ENCODE results near the gene ZBTB33.

Gene ZBTB33

GRCh38 chrX:120238933-120239332, 11.7 kb upstream of the ZBTB33 start:
- H3K4me3 ChIP-seq (ENCODE audit: low read depth, low read length), result no peak overlapping the region
- in situ Hi-C loops (cut with HindIII; ENCODE audit: low pct_ligation_motif_present, low sequenced_read_pairs), result no loop called here
- no peak for DNase-seq
- H3K27ac ChIP-seq, result no peak overlapping the region
- TF ChIP-seq CTCF (IDR thresholded peaks at IDR 0.05; ENCODE audit: low read depth, low read length, missing control alignments), result no peak
- no peaks in the 10 kb centered on the region for H3K36me3 ChIP-seq (replicated peaks)
- no peaks in the 10 kb centered on the region for H3K27me3 ChIP-seq (replicated peaks)

GRCh38 chrX:120242813-120243212, 7.8 kb upstream of the ZBTB33 start:
- Histone ChIP-seq H3K36me3 (replicated peaks) (no peaks in the 10 kb centered on the region), H3K27me3 (replicated peaks) (no peaks in the 10 kb centered on the region), H3K4me3 (ENCODE audit: low read depth, low read length) (no peak overlapping the region), H3K27ac (no peak overlapping the region)
- no peak for TF ChIP-seq CTCF (IDR thresholded peaks at IDR 0.05; ENCODE audit: low read depth, low read length, missing control alignments)
- in situ Hi-C loops (cut with HindIII; ENCODE audit: low pct_ligation_motif_present, low sequenced_read_pairs), result no loop called here
- DNase-seq, result no peak

DNA sequence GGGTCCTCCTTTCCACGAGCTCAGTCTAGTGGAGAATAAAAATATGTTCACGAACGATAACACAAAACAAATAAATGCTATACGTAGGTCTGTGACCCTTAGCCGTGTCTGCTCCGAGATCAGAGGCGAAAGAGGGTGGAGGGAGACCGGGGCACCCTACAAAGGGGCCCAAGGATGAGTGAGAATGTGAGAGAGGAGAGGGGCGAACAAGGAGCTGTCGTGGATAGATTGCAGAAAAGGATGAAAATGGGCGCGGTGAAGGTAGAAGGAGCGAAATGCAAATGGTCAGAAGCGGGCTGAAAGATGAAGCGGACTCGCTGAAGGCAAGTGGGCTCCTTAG, 6.2 kb upstream of the ZBTB33 start:
- Histone ChIP-seq H3K27me3 (replicated peaks) (no peaks in the 10 kb centered on the region), H3K4me3 (ENCODE audit: low read depth, low read length) (peak overlapping the region; percentile 72), H3K27ac (peak overlapping the region; percentile 59), H3K36me3 (replicated peaks) (no peaks in the 10 kb centered on the region)
- TF ChIP-seq CTCF (IDR thresholded peaks at IDR 0.05; ENCODE audit: low read depth, low read length, missing control alignments), result no peak
- no peak for DNase-seq
- in situ Hi-C loops (cut with HindIII; ENCODE audit: low pct_ligation_motif_present, low sequenced_read_pairs), result no loop called here

DNA sequence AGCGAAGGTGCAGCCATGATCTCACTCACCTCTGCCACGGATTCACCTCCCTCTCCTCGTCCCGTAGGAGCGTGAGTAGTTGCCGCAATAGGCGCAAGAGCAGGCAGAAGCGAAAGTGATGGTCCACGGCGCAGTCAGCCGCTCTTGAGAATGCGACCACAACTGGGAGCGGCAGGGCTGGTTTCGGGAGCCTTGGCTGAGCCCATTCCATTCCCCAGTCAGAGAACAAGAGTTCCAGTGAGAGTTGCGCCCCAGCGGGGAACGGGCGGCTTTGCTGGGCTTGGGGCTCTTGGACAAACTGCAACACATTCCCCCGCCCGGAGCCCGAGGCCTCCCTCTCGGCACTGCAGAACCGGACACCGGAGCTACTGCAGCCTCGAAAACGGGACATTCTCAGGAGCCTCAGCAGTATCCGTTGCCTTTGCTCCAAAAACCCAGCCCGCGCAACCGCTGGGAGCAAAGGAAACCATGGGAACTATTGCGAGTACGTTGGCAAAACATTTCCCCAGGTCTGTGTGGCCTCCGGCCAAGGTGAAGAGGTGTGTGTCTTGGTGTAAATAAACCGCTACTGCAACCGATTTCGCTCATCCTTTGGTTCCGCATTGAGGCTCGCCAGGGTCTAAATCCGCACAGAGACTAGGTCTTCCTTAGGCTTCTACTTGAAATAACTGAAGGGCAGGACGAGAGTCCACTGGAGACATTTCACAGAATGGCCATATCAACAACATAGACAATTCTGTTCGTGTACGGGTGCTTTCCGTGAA, 5.7 kb upstream of the ZBTB33 start:
- H3K36me3 ChIP-seq (replicated peaks), result no peaks in the 10 kb centered on the region
- no peaks in the 10 kb centered on the region for H3K27me3 ChIP-seq (replicated peaks)
- in situ Hi-C loops (cut with HindIII; ENCODE audit: low pct_ligation_motif_present, low sequenced_read_pairs), result no loop called here
- peak; percentile 61 for DNase-seq
- peak; percentile 2 for TF ChIP-seq CTCF (IDR thresholded peaks at IDR 0.05; ENCODE audit: low read depth, low read length, missing control alignments)
- peak overlapping the region; percentile 59 for H3K27ac ChIP-seq
- H3K4me3 ChIP-seq (ENCODE audit: low read depth, low read length), result peak overlapping the region; percentile 72

- Histone ChIP-seq H3K4me3 (ENCODE audit: low read depth, low read length) (peak overlapping the region; percentile 72), H3K36me3 (replicated peaks) (peaks cover 6% of the 10 kb centered on the region), H3K27me3 (replicated peaks) (no peaks in the 10 kb centered on the region), H3K27ac (peak overlapping the region; percentile 71)
- in situ Hi-C loops (cut with HindIII; ENCODE audit: low pct_ligation_motif_present, low sequenced_read_pairs), result no loop called here
- DNase-seq, result no peak
- TF ChIP-seq CTCF (IDR thresholded peaks at IDR 0.05; ENCODE audit: low read depth, low read length, missing control alignments), result no peak
Measured at GRCh38 chrX:120251471-120252011, 929 bp downstream of the ZBTB33 start.

DNA sequence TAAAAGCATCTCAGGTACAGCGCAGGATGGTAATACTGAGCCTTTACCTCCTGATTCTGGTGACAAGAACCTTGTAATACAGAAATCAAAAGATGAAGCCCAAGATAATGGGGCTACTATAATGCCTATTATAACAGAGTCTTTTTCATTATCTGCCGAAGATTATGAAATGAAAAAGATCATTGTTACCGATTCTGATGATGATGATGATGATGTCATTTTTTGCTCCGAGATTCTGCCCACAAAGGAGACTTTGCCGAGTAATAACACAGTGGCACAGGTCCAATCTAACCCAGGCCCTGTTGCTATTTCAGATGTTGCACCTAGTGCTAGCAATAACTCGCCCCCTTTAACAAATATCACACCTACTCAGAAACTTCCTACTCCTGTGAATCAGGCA, 3.2 kb downstream of the ZBTB33 start:
- no peak for TF ChIP-seq CTCF (IDR thresholded peaks at IDR 0.05; ENCODE audit: low read depth, low read length, missing control alignments)
- H3K36me3 ChIP-seq (replicated peaks), result peaks cover 6% of the 10 kb centered on the region
- DNase-seq, result no peak
- no peaks in the 10 kb centered on the region for H3K27me3 ChIP-seq (replicated peaks)
- H3K4me3 ChIP-seq (ENCODE audit: low read depth, low read length), result no peak overlapping the region
- in situ Hi-C loops (cut with HindIII; ENCODE audit: low pct_ligation_motif_present, low sequenced_read_pairs), result no loop called here
- no peak overlapping the region for H3K27ac ChIP-seq
